K562 (cell line): ENCODE results near the gene CXCR5. TPM values are rescaled to one million over a fixed set of nuclear protein-coding genes. Genes with fewer than 3 reads are reported as not detected.

ENCODE experiments used
- BCOR ChIP-seq: fragments of 450-650 bp; IDR thresholded peaks from 2 replicates; pipeline ENCODE4 v1.6.1; 2016
- CC2D1A ChIP-seq: fragments of 450-650 bp; IDR thresholded peaks from 2 replicates; pipeline ENCODE4 v1.6.1; 2017; ENCODE audit warnings: mild to moderate bottlenecking
- CHD2 ChIP-seq: IDR thresholded peaks from 2 replicates; pipeline ENCODE4 v1.6.1; 2011; ENCODE audit warnings: low read depth, low read length
- CREB1 ChIP-seq, 2 experiments: sonication (generic) in 1 of 2; formaldehyde crosslinking in 1 of 2; IDR thresholded peaks; 2 replicates each; pipeline versions ENCODE4 v1.6.1 to v1.8.0; 2012 to 2022; ENCODE audit warnings: inconsistent platforms in 1 of 2, mild to moderate bottlenecking in 1 of 2, missing genetic modification reagents in 1 of 2, moderate library complexity in 1 of 2
- E2F4 ChIP-seq: sonication (generic); formaldehyde crosslinking; IDR thresholded peaks from 2 replicates; pipeline ENCODE4 v1.8.0; 2022; ENCODE audit warnings: mild to moderate bottlenecking, low read depth, missing genetic modification reagents
- GATAD2B ChIP-seq: fragments of 450-650 bp; IDR thresholded peaks from 2 replicates; pipeline ENCODE4 v1.6.1; 2017; ENCODE audit warnings: mild to moderate bottlenecking, borderline replicate concordance
- HBP1 ChIP-seq: fragments of 450-650 bp; formaldehyde crosslinking; IDR thresholded peaks from 2 replicates; pipeline ENCODE4 v1.4.0; 2022; ENCODE audit warnings: missing genetic modification characterization
- HDAC2 ChIP-seq: fragments of 450-650 bp; IDR thresholded peaks from 2 replicates; pipeline ENCODE4 v1.6.1; 2016; ENCODE audit warnings: mild to moderate bottlenecking
- KDM5B ChIP-seq: fragments of 200-600 bp; sonication (generic); IDR thresholded peaks from 2 replicates; pipeline ENCODE4 v1.6.1; 2012; ENCODE audit warnings: low read depth, mild to moderate bottlenecking, moderate library complexity, low read length, control low read depth, inconsistent platforms; ENCODE audit not compliant: insufficient replicate concordance
- MYNN ChIP-seq, 2 experiments: sonication (generic); formaldehyde crosslinking in 1 of 2; IDR thresholded peaks; 2 replicates each; pipeline versions ENCODE4 v1.5.0 to v1.6.1; 2016 to 2020; ENCODE audit warnings: antibody characterized with exemption in 1 of 2, missing genetic modification reagents in 1 of 2
- NRF1 ChIP-seq, 2 experiments: fragments of 450-650 bp; IDR thresholded peaks in 1 of 2; conservative IDR thresholded peaks in 1 of 2; 2 replicates each; pipeline ENCODE4 v1.6.1; 2014; ENCODE audit warnings: mild to moderate bottlenecking in 2 of 2
- RBM25 ChIP-seq: fragments of 200-400 bp; formaldehyde crosslinking; IDR thresholded peaks from 2 replicates; pipeline ENCODE4 v1.6.1; 2018; ENCODE audit warnings: low read length, low read depth, moderate library complexity; ENCODE audit not compliant: severe bottlenecking
- RREB1 ChIP-seq: fragments of 250-450 bp; sonication (Bioruptor Pico); IDR thresholded peaks from 2 replicates; pipeline ENCODE4 v1.4.0; 2020
- SAP30 ChIP-seq: fragments of 200-600 bp; sonication (generic); IDR thresholded peaks from 2 replicates; pipeline ENCODE4 v1.6.1; 2012; ENCODE audit warnings: borderline replicate concordance, low read depth, mild to moderate bottlenecking, moderate library complexity, low read length, control low read depth, inconsistent platforms; ENCODE audit not compliant: insufficient read depth, poor library complexity, severe bottlenecking
- SMARCC2 ChIP-seq: fragments of 450-650 bp; IDR thresholded peaks from 2 replicates; pipeline ENCODE4 v1.6.1; 2017; ENCODE audit warnings: antibody characterized with exemption, moderate library complexity, mild to moderate bottlenecking, low read depth
- TBP ChIP-seq: optimal IDR thresholded peaks from 2 replicates; pipeline ENCODE3; 2011; ENCODE audit warnings: low read depth, low read length, improper control_type of control experiment
- TEAD1 ChIP-seq, 2 experiments: fragments of 450-650 bp in 1 of 2; sonication (generic) in 1 of 2; formaldehyde crosslinking; IDR thresholded peaks; 2 replicates each; pipeline versions ENCODE4 v1.4.0 to v1.8.0; 2020 to 2022; ENCODE audit warnings: mild to moderate bottlenecking in 2 of 2, missing genetic modification reagents in 1 of 2
- polyA plus RNA-seq, 8 experiments: library from polyadenylated mRNA; depleted of rRNA in 4 of 8; stranded (reverse) in 5 of 8; unstranded in 3 of 8; fragments of >200 nt; fragmentation: Nextera tagmentation in 2 of 8; fragmentation: Illumina TruSeq in 1 of 8; extraction: Ambion mirVana in 2 of 8; extraction: Trizol in 1 of 8; gene quantifications; 2 replicates each; pipeline versions ENCODE4 v1.2.1 to v1.2.3, GENCODE V29; 2011 to 2014; ENCODE audit warnings: inconsistent platforms in 1 of 8, missing spikeins in 1 of 8
- total RNA-seq, 7 experiments: library from RNA; depleted of rRNA in 6 of 7; stranded (reverse); fragments of >200 nt in 6 of 7; fragmentation: Illumina TruSeq in 2 of 7; extraction: Trizol in 2 of 7; gene quantifications; 2 replicates each; pipeline versions ENCODE4 v1.2.1 to v1.2.3, GENCODE V29; 2011 to 2021; ENCODE audit warnings: low replicate concordance in 1 of 7

Gene CXCR5
- total and polyA plus RNA-seq, 9 of the 15 experiments (the other 6 are each of a cell fraction or from before 2014, with no cell fraction given) = 0.03 to 0.06 TPM; not detected in 7

- TF ChIP-seq RREB1 (CRISPR knock-in tag) (0 out of 2 replicates have a peak, but pooled peaks have one; percentile 31), SMARCC2 (peak; percentile 27; the same call in 1 of the 2 replicates), HBP1 (0 out of 2 replicates have a peak, but pooled peaks have one; percentile 9), NRF1 (conservative IDR thresholded peaks at IDR 0.05 in 1 of 2, IDR thresholded peaks at IDR 0.05 in 1 of 2) (peak in 1 of 2 experiments; percentile 43; a peak in 1 of 4 replicates), CC2D1A (peak; percentile 23; the same call in 1 of the 2 replicates), MYNN (IDR thresholded peaks at IDR 0.05) (peak; percentile 84), MYNN (CRISPR knock-in tag; IDR thresholded peaks at IDR 0.05) (no peak), SAP30 (peak; percentile 43), CREB1 (IDR thresholded peaks at IDR 0.05) (no peak), CREB1 (CRISPR knock-in tag; IDR thresholded peaks at IDR 0.05) (peak; percentile 79), BCOR (peak; percentile 65; the same call in 1 of the 2 replicates), E2F4 (CRISPR knock-in tag) (peak; percentile 38; the same call in 1 of the 2 replicates), KDM5B (peak; percentile 54), TEAD1 (CRISPR knock-in tag; IDR thresholded peaks at IDR 0.05) (0 out of 4 replicates have a peak, but pooled peaks have one; percentile 4 to 21), HDAC2 (peak; percentile 85; the same call in 1 of the 2 replicates), CHD2 (0 out of 2 replicates have a peak, but pooled peaks have one; percentile 44), RBM25 (peak; percentile 85), GATAD2B (no peak; the same call in 1 of the 2 replicates), TBP (peak; percentile 12)
These were observed 44.6 kb downstream of the CXCR5 start (continued) for GRCh38 chr11:118928101-118928869.
